NCI-H1092 (cell line): Measurements from ENCODE around the gene TBX10.
"Not testable (repeated sequence)": the region's sequence is repeated elsewhere in the genome, so short reads cannot be mapped to it uniquely, and the experiment has no call there.

Source experiments
- DNase-seq: peaks from one replicate; lab custom pipeline; 2025; lab: John Stamatoyannopoulos, UW

The TBX10 gene

DNA sequence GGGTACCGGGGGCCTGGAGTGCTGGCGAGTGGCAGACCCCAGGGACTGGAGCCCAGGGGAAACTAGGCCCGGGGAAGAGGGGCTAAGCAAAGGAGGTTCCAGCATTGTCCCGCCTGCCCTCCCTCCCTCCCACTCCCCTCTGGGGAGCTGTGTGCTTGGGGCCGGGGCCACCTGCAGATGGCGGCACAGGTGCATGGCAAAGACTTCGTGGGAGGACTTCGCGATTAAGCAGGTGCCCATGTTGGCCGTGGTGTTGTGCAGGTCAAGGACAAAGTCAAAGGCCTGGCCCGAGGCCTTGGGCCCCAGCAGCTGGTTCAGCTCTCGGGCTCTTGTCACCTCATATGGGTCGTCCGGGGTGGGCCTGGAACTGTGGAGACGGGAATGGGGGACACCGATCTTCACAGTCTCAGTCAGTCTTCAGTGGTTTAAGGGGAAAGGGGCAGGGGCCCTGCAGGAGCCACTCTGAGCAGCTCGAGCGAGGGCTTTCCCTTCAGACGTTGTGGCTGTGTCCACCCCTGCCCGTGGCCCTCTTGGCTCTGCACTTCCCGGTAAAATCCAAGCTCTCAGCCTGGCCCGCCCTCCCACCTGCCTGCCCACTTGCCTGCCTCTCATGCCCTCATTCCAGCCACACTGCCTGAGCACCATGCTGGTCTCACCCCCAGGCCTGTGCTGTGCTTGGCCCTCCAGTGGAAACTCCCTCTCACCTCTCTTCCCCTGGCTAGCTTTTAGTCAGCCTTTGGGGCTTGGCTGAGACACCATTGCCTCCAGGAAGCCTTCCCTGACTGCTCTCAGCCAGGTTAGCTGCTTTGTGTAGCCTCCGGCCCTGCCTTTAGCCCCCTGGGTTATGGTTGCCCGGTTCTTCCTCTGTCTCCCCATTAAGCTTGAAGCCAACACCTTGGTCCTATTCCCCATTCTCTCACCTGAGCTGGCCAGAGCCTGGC, 6.2 kb upstream of the TBX10 start:
- DNase-seq = no peak

DNA sequence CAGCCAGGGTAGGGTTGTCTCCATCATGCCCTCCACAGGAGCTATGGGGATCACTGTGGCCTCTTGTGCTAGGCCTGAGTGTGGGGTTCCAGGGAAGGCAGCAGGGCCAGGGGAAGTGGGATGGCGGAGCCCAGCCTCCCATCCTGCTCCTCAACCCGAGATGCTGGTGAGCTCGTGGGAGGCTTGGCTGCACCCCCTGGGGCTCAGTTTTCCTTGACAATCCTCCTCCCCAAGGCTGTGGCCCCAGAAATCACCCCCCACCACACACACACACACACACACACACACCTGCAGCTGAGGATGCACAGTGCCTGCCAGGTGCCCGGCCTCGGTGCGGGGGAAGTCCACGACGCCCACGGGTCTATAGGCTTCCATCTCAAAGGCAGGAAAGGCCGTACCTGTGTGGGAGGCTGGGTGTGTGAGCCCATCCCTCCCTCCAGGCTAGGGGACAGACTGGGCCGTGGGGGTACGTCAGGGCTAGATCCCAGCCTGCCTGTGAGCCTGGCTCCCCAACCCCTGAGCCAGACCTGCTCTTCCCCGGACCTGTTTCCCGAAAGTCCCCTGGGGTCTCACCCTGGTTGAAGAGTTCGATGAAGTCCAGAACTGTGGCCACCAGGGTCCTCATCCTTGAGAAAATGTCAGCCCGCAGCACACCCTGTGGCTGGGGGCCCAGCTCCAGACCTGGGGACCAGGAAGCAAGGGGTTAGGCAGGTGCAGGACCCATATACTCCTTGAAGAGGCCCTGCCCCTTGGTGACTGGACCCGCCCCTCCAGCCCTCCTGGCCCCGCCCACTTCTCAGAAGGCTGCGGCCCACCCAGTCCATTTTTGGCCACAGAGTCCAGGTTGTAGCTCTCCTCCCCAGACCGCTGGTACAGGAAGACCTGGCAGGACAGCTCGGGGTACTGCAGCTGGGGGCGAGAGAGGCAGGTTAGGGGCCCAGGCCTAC, 5.2 kb upstream of the TBX10 start:
- no peak for DNase-seq

DNA sequence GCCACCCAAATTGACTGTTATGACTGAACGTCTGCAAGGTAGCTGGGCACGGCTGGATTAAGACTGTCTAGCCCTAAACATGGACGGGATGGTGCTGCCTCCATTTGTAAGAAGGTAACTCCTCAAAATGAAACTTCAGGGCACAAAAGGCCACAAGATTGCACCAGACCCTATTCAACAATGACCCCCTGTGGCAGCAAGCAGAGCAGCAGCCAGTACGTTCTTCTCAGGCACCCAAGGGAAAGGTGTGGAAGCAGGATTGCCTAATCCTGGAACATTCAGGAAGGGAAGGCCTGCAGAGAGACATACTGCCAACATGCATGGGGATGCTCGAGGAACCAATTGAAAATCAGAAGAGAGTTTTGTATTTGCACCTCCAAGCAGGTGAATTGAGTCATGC, 4.5 kb upstream of the TBX10 start:
- DNase-seq = no peak

DNA sequence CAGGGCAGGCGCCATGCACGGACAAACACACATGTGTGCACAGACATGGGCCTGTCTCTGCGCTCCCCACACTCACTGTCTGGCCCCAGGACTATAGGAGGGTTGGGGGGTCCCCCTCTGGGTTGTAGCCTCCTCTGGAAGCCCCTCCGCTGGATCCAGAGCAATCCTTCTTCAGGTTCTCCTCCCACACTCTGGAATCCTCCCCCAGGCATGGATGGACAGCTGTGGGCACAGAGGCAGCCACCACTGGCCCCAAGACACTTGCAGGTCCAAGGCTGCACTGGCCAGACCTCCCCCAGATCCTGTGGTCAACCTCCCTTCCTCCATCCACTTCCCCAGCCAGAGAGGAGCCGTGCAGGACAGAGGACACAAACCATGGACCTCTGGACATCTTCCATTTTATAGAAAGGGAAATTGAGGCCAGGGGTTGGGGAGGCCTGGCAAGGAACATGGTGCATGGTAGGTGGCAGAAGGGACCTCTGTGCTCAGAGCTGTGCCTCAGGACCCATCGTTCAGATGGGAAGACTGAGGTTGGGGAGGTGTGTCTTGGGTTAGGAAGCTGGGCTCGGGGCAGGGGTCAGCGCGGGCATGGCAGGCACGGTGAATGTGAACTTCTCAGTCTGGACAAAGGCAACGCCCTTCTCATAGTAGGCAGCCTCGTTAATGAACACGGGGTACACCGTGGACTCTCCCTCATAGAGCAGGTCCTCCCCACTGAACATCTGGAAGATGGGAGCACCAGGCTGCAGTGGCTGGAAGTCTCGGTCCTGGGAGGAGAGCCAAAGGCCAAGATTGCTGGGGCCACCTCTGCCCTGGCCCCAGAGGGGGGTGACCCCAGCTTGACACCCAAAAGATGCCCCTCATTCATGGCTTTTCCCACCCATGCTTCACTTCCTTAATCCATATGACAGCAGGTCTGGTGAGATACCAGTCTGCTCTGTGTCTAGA, 2.9 kb upstream of the TBX10 start:
- no peak for DNase-seq

DNA sequence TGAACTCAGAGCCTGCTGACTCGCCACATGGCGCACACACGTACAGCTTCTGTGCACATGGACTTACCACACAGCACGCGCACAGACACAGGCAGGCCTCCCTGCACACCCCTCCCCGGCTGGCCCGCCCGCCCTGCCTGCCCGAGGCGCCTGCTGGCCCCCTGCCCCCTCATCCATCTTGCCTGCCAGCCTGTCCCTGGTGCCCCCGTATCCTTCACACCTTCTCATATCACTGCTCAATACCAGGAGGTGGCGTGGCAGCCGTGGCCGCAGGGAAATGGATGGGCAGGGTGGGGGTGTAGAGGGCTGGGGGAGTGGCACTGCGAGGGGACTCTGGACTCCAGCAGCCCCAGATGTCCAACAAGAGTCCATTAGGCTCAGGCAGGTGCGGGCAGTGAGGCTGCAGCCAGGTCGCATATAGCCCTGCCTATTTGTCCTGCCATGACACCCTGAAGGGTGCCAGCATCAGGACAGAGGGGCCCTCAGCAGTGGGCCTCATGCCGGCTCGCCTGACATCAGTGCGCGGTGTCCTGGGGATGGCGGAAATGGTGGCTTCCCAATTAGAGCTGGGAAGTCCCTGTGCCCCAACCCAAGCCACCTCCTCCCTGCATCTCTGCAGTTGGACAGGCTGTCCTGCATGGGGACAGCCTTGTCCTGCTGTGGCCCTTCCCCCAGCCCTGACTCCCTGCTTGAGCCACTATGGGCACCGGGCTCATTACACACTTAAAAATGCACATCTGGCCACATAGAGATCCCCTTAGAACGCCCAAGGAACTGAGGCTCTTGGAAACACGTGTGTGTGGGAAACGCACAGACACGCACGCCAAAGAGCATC, 2.0 kb upstream of the TBX10 start:
- DNase-seq = no peak

DNA sequence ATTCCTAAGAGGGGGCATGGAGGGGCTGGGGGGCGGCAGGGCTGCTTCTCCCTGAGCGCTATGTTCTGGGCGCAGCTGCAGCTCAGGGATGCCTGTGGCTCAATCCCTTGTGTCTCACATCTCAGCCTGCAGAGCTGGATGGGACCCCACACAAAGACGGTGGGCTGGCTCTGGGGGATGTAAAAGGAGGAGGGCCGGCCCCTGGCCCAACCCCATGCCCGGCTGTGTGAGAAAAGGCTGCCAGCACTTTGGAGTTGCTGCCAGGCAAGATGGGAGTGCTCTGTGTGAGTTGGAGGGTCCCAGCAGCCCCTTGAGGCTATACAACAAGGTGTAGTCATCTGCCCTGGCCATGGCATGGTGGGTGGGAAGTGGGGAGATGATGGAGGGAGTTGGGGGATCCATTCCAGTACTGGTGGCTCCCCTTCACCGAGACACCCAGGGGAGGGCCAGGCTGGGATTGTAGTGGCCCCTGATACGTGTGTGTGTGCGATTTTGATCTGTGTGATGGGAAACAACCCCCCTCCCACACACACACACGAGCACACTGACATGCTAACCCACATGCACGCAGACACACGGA, 1.3 kb upstream of the TBX10 start:
- no peak for DNase-seq

DNA sequence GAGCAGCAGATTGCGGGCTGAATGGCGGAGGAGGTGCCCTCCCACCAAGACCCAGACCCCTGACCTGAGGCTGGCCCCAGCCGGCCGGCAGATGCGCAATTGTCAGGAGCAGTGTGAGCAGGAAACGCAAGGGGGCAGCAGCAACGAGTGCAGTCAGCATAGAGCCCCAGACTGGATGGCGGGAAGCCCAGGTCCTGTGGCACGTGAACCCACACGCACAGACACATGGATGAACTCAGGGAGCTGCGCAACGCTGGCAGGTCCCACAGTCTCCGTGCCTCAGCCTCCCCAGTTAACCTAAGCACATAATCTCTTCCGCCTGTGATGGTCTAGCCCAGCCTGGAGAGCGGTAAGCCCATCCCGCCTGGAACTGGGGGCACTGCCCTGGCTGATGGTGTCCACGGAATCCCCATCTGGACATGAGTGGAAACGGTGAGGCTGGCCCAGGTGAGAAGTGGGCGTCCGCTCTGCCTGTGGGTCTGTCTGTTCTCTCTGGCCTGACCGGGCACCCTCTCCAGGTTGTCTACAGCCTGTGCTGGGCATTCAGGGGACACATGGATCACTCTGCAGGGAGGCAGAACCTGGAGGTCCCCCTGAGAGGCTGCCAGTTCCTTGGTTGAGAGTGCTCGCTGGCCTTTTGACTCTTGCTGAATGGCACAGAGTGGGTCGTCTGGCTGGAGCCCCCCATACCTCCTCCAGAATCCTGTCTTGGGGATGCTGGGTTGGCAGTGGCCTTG, 626 bp upstream of the TBX10 start:
- DNase-seq = no peak

DNA sequence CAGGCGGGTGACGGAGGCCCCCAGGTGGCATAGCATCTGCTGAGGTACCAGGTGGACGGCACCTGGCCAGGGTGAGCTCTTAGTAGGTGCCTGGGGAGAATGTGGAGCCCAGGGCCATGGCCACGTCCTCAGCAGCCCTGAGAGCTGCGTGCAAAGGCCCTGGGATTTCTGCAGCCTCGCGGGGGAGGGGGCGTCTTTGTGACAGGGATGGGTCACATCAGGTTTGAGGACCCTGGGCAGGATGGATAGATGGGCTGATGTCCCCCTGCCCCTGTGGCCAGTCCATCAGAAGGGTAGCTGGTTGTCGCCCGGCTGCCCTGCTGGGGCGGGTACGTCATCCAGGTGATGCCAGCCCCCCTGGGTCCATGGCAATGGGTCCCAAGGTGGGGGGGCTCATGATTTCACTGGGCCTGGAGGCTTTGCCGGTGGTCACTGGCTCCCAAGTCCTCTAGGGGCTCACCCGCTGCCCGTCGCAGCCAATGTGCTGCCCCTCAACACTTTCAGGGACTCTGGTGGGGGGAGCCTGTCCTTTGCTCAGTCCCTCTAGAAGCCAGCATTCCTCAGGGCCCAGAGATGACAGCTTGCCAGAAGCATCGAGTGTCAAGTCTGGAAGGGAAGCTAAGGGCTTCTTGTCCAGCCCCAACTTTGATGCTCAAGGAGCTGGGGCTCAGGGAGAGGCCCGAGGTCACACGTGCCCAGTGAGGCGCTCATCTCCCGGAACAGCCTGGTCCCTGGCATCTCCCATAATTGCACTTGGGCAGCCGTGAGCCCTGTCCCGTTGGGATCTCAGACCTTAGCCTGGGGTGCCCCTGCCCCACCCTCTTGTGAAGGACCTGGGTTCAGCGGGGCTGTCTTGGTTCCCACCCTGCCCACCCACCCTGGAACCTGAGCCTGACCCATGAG, 777 bp downstream of the TBX10 start:
- no peak for DNase-seq

DNA sequence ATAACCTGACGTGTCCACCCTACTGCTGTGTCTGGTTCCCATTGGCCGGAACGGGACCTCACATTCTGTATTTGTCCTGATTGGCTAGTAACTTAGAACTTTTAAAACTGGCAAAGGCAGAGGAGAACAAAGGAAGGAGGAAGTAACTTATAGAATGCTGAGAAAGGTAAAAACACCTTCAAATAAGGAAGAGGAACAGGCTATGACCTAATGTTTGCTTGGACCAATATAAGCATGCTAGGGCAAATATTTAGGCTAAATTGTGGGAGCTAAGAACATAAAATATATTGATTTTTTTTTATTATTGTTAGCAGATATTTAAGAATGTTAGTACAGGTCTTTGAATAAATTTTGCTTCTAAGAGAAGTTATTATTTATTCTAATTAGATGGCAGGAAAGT, 2.1 kb downstream of the TBX10 start:
- DNase-seq = not testable (repeated sequence)

DNA sequence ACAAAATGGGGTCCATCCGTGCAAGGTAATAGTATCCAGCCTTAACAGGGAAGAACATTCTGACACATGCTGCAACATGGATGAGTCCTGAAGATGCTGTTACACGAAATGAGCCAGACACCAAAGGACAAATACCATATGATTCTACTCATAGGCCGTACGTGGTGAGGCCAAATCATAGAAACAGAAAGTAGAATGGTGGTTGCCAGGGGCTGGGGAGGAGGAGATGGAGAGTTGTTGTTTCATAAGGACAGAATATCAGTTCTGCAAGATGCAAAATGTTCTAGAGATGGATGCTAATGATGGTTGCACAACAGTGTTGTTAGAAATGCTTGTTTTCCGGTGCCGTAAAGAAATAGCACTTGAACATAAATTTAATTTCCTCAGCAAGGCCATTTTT, 2.6 kb downstream of the TBX10 start:
- DNase-seq = no peak

DNA sequence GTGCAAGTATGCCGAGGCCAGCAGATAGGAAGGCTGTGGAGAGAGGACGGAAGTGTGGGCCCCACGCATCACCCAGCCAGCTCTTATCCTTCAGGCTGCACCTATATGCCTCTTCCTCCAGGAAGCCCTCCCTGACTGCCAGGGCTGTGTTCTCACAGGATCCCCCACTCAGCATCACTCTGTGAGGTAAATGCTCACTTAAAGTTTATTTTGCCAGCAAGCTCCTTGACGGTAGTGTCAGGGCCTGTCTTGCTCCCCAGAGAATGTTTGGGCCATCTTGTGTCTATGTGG, 4.4 kb downstream of the TBX10 start:
- DNase-seq = no peak

DNA sequence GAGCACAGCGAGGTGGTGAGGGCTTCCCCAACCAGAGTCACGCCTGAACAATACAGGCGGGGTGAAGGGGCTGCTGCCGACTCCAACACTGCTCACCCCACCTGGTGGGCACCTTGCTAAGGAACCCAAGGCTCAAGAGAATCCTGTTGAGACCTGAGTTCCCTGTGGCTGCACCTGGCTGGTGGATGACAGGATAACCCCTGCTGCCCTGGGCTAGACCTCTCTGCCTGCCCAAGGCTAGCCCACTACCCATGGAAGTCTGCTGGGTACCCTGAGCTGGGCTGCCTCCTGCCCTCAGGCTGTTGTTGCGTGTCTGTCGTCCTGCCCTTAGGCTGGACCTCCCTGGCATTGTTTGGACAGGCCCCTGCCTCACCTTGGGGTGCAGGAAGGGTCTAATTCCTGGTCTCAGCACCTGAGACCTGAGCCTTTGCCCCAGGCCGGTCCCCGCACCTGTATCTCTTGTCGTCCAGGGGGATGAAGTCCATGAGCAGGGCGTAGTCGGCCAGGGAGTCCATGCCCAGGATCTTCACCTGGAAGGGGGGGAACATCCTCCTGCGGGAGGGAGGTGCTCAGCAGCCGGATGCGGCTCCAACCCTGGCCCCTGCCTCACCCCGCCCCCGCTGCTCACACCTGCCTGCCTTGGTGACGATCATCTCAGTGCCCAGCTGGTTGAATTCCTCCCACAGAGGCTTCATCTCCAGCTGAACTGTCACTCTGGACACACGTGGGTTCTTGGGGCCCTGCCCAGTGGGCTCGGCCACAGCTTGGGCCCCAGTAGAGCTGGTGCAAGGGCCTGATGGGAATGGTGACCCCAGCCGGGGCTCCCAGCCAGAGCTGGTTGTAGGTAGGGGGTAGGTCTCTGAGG, 5.0 kb downstream of the TBX10 start:
- DNase-seq = no peak

DNA sequence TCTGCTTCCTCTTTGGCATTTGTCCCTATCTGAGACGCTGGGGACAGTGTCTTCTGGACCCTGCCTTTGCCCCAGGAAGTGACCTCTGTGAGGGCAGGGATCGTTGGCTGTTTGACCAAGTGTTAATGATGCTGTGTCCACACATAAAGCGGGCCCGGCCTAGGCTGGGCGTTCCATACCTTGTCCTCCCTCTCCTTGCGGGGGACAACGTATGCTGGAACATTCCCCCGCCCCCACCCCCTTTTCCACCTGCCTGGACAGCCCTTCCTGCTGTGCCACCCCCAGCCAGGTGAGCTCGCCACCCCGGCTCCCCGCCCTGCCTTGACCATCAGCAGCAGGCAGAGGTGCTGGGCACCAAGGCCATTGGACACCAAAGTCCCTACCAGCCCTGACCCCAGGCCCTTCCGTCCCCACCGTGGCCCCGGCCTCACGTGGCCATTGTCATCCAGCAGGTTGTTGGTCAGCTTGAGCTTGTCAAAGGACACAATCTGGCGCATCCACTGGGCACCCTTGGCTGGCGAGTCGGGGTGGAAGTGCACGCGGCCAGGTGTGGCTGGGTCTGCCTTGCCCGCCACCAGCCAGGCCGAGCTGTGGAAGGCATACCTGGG, 5.7 kb downstream of the TBX10 start:
- no peak for DNase-seq

DNA sequence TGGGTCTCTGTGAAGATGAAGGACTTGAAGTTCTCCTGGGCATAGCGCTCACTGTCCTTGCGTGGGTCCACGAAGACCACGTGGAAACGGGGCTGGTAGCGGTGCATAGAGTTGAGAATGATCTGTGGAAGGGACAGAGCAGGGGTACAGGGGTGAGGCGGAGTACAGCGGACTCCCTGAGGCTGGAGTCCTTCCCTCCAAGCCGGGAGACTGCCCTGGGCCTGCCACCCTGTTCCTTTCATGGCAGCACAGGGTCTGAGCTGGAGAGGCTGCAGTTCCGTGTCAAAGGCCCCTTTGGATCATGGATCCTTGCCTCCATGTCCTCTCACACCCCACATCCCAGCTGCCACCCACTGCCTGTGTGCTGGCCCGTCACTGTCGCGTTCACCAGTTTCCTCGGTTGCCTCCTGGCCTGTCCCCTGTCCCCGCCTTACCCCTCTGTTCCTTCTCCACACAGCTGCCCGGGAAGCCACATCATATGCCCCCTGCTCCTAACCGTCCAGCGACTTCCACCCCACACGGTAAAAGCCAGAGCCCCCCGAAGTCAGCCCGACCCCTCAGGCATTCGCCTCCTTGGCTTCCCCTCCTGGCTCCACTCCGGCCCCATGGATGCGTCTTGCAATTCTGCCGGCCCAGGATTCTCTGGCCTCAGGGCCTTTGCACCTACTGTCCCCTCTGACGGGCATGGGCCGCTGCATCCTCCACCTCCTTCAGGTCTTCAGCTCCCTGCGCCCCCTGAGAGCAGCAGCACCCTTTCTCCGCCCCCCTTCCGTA, 6.4 kb downstream of the TBX10 start:
- DNase-seq = no peak

DNA sequence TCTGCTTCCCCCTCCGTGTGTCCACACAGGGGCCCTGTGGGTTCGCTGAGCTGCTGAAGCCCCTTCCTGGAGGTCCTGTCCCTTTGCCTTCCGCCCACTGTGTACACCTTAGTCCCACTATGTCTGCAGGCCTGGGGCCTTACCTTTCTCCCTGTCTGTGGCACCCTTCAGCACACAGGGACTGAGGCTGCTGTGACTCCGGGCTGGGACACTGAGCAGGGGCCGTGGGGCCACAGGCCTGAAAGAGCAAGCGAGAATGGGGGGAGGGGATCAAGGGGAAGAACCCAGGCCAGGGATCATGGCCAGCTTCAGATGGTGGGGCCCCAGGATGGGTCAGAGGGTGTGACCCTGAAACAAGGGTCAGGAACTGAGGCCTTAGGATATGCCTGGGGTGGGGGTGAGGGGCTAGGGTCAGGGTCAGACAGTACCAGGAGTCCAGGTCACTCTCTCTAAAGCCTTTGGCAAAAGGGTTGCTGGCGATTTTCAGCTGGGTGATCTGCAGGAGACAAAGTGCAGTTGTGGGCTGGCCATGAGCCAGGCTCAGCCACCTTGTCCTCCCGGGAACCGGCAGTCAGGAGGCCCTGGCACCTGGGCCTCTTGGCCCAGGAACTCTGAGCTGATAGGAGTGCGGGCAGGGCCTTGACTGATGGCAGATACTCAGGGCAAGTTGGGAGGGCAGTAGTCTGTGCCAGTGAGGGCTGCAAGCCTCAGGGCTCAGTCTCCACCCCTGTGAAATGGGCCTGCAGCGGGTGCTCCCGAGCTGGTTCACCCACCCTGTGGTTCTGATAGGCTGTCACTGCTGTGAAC, 7.2 kb downstream of the TBX10 start:
- no peak for DNase-seq

DNA sequence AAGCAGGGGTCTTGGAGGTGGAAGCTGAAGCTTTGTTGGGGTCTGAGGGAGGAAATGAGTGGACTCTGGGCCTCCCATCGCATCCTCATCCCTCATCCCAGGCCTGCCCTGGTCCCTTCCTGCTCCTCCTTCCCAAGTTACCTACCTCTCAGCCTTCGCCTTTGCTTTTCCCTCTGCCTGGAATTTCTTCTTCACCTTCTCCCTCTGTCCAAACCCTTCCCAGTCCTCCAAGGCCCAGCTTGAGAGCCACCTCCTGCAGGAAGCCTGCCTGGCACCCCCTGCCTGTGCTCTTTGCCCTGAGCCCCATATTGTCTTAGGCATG, 7.7 kb downstream of the TBX10 start:
- DNase-seq = no peak
